Calu3 (cell line): ENCODE measurements around the gene GEMIN7. TPM values are rescaled to one million over a fixed set of nuclear protein-coding genes. Genes with fewer than 3 reads are reported as not detected.

Experiments used
- BruUV-seq: library from RNA; stranded (reverse); fragments of 400-500 nt; replicated peaks from 2 replicates; lab custom pipeline; 2021; lab: Mats Ljungman, UMichigan
- CTCF ChIA-PET: fragments of 300-600 bp; sonication (Branson Sonifier 250); formaldehyde crosslinking; loops from one replicate; lab custom pipeline; 2022; ENCODE audit warnings: antibody characterized with exemption; lab: Charles Lee
- DNase-seq: peaks from one replicate; pipeline ENCODE4 v3.0.0; 2022
- H3K27ac Mint-ChIP-seq: one replicate; pipeline ENCODE4 v1.8.0; 2022; ENCODE audit warnings: mixed read lengths; ENCODE audit not compliant: unreplicated experiment
- H3K27me3 Mint-ChIP-seq: one replicate; pipeline ENCODE4 v1.8.0; 2022; ENCODE audit warnings: mixed read lengths; ENCODE audit not compliant: unreplicated experiment
- H3K36me3 Mint-ChIP-seq: one replicate; pipeline ENCODE4 v1.8.0; 2022; ENCODE audit warnings: mild to moderate bottlenecking, moderate library complexity, mixed read lengths; ENCODE audit not compliant: insufficient read depth, unreplicated experiment
- H3K4me1 Mint-ChIP-seq: one replicate; pipeline ENCODE4 v1.8.0; 2022; ENCODE audit warnings: mild to moderate bottlenecking, low read depth, mixed read lengths; ENCODE audit not compliant: unreplicated experiment
- H3K4me3 Mint-ChIP-seq: one replicate; pipeline ENCODE4 v1.8.0; 2022; ENCODE audit warnings: mild to moderate bottlenecking, low read depth, moderate library complexity, mixed read lengths; ENCODE audit not compliant: unreplicated experiment
- H3K9me3 Mint-ChIP-seq: one replicate; pipeline ENCODE4 v1.8.0; 2022; ENCODE audit warnings: low read depth, mixed read lengths; ENCODE audit not compliant: unreplicated experiment
- intact Hi-C: fragments of 100-400 bp; cut with micrococcal nuclease; formaldehyde crosslinking; loops from one replicate; pipeline ENCODE4 v1.10.0; 2022; ENCODE audit not compliant: unreplicated experiment
- total RNA-seq: library from RNA; stranded (reverse); gene quantifications from 2 replicates; pipeline ENCODE4 v1.2.3, GENCODE V29; 2022
- TF ChIP-seq, protein P1 (sequence below): fragments of 200-600 bp; IDR thresholded peaks from one replicate; pipeline ENCODE4 v1.8.0; 2022; ENCODE audit warnings: antibody characterized with exemption; ENCODE audit not compliant: unreplicated experiment

Gene GEMIN7
- total RNA-seq, 1 experiment from 2014 or later = 36.0 TPM

- CTCF ChIA-PET = interaction anchor here (0.6 to 1.3 kb wide), 2 partner anchors 10 to 290 kb away, joined by 3 to 5 read pairs; no protein-coding TSS in a partner anchor
Measured at GRCh38 chr19:45135176-45135885, 56.3 kb downstream of the GEMIN7 start.

GRCh38 chr19:45136507-45137178 lies 57.6 kb downstream of the GEMIN7 start:
- no peak for DNase-seq
- no TSS peak for BruUV-seq
- no peak overlapping the region for H3K27ac Mint-ChIP-seq
- no peak overlapping the region for H3K4me3 Mint-ChIP-seq
- H3K4me1 Mint-ChIP-seq = no peaks in the 10 kb centered on the region
- CTCF ChIA-PET = interaction anchor here (0.6 to 1.3 kb wide), 4 partner anchors 11 to 138 kb away, joined by 3 to 11 read pairs (median 5); no protein-coding TSS in a partner anchor
- H3K36me3 Mint-ChIP-seq = peaks cover 24% of the 10 kb centered on the region
- no peaks in the 10 kb centered on the region for H3K27me3 Mint-ChIP-seq
- H3K9me3 Mint-ChIP-seq = no peaks in the 10 kb centered on the region
- TF ChIP-seq, protein P1, sequence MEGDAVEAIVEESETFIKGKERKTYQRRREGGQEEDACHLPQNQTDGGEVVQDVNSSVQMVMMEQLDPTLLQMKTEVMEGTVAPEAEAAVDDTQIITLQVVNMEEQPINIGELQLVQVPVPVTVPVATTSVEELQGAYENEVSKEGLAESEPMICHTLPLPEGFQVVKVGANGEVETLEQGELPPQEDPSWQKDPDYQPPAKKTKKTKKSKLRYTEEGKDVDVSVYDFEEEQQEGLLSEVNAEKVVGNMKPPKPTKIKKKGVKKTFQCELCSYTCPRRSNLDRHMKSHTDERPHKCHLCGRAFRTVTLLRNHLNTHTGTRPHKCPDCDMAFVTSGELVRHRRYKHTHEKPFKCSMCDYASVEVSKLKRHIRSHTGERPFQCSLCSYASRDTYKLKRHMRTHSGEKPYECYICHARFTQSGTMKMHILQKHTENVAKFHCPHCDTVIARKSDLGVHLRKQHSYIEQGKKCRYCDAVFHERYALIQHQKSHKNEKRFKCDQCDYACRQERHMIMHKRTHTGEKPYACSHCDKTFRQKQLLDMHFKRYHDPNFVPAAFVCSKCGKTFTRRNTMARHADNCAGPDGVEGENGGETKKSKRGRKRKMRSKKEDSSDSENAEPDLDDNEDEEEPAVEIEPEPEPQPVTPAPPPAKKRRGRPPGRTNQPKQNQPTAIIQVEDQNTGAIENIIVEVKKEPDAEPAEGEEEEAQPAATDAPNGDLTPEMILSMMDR = no peak
- intact Hi-C loops = no loop called here

More at GRCh38 chr19:45135176-45135885, 56.3 kb downstream of the GEMIN7 start:
- Mint-ChIP-seq H3K27me3 (no peaks in the 10 kb centered on the region), H3K4me3 (no peak overlapping the region), H3K36me3 (peaks cover 22% of the 10 kb centered on the region), H3K9me3 (no peaks in the 10 kb centered on the region), H3K27ac (no peak overlapping the region), H3K4me1 (peaks cover 9% of the 10 kb centered on the region)
- no peak for DNase-seq
- intact Hi-C loops = no loop called here
- TF ChIP-seq, protein P1 = no peak
- BruUV-seq = no TSS peak

- H3K4me3 Mint-ChIP-seq = no peak overlapping the region
- DNase-seq = no peak
- H3K9me3 Mint-ChIP-seq = no peaks in the 10 kb centered on the region
- H3K27me3 Mint-ChIP-seq = no peaks in the 10 kb centered on the region
- H3K36me3 Mint-ChIP-seq = peaks cover 30% of the 10 kb centered on the region
- H3K4me1 Mint-ChIP-seq = no peaks in the 10 kb centered on the region
- intact Hi-C loops = no loop called here
- CTCF ChIA-PET = interaction anchor here (1.1 kb wide), 1 partner anchor 17 kb away, joined by 11 read pairs; no protein-coding TSS in a partner anchor
- no TSS peak for BruUV-seq
- TF ChIP-seq, protein P1 = no peak
- H3K27ac Mint-ChIP-seq = no peak overlapping the region
Measured at GRCh38 chr19:45137179-45137761, 58.2 kb downstream of the GEMIN7 start.

- H3K9me3 Mint-ChIP-seq = no peaks in the 10 kb centered on the region
- H3K27me3 Mint-ChIP-seq = no peaks in the 10 kb centered on the region
- no peak overlapping the region for H3K4me3 Mint-ChIP-seq
- no TSS peak for BruUV-seq
- H3K4me1 Mint-ChIP-seq = no peaks in the 10 kb centered on the region
- TF ChIP-seq, protein P1 = no peak
- intact Hi-C loops = no loop called here
- H3K27ac Mint-ChIP-seq = no peak overlapping the region
- H3K36me3 Mint-ChIP-seq = peaks cover 32% of the 10 kb centered on the region
- CTCF ChIA-PET = interaction anchor here (0.7 kb wide), 1 partner anchor 17 kb away, joined by 11 read pairs; no protein-coding TSS in a partner anchor
- no peak for DNase-seq
Measured at GRCh38 chr19:45138303-45138751, 59.3 kb downstream of the GEMIN7 start.
